EL (cell line): ENCODE measurements around the gene SKI.
A peak's percentile ranks its signal among the peaks of the same experiment; 100 is the strongest.

ENCODE experiments used
- DNase-seq: peaks from one replicate; pipeline ENCODE4 v3.0.0-alpha.2; 2016

SKI gene

GRCh38 chr1:2210786-2211185, 17.3 kb upstream of the SKI start:
- no peak for DNase-seq

GRCh38 chr1:2212274-2212531, 15.9 kb upstream of the SKI start:
- DNase-seq = no peak

- DNase-seq = peak; percentile 97
Observed at GRCh38 chr1:2212532-2213491, 15.3 kb upstream of the SKI start.

- peak; percentile 76 for DNase-seq
Observed at GRCh38 chr1:2213576-2214505, 14.3 kb upstream of the SKI start.

GRCh38 chr1:2214541-2215241, 13.4 kb upstream of the SKI start:
- DNase-seq = no peak

- no peak for DNase-seq
Observed at GRCh38 chr1:2215329-2215728, 12.8 kb upstream of the SKI start.

GRCh38 chr1:2215909-2216766, 12.0 kb upstream of the SKI start:
- DNase-seq = no peak

GRCh38 chr1:2216767-2217058, 11.4 kb upstream of the SKI start:
- DNase-seq = no peak

- no peak for DNase-seq
Observed at GRCh38 chr1:2221271-2221670, 6.8 kb upstream of the SKI start.

- no peak for DNase-seq
Observed at GRCh38 chr1:2224170-2224584, 3.9 kb upstream of the SKI start.

GRCh38 chr1:2224631-2225428, 3.3 kb upstream of the SKI start:
- no peak for DNase-seq

GRCh38 chr1:2226525-2227345, 1.4 kb upstream of the SKI start:
- DNase-seq = no peak

- DNase-seq = peak; percentile 97
Observed at GRCh38 chr1:2227346-2228156, 568 bp upstream of the SKI start.

- DNase-seq = no peak
Observed at GRCh38 chr1:2228694-2229036, 546 bp downstream of the SKI start.

GRCh38 chr1:2229037-2229864, 1.1 kb downstream of the SKI start:
- peak; percentile 58 for DNase-seq

- DNase-seq = peak; percentile 58
Observed at GRCh38 chr1:2229911-2230731, 2.0 kb downstream of the SKI start.

GRCh38 chr1:2230781-2231531, 2.8 kb downstream of the SKI start:
- peak; percentile 43 for DNase-seq
